Upper lobe of left lung (tissue), 4 donors: ENCODE data around the gene OR2A12.

ENCODE experiments used
- EP300 ChIP-seq, 4 donors: sonication (generic); formaldehyde crosslinking; IDR thresholded peaks; one replicate each; pipeline ENCODE4 v1.5.1; 2017; ENCODE audit warnings: antibody characterized with exemption in 4 of 4, control low read depth in 2 of 4
- POLR2AphosphoS5 ChIP-seq, 2 donors: sonication (generic); formaldehyde crosslinking; IDR thresholded peaks; one replicate each; pipeline ENCODE4 v1.5.1; 2017; ENCODE audit warnings: antibody characterized with exemption in 2 of 2
- TF ChIP-seq, protein P1 (sequence below), 6 experiments: fragments of 450-650 bp in 4 of 6; fragments of 200-600 bp in 2 of 6; sonication (generic) in 2 of 6; IDR thresholded peaks; one replicate each; pipeline ENCODE4 v1.5.1; 2016 to 2019; ENCODE audit warnings: antibody characterized with exemption in 6 of 6

DNA sequence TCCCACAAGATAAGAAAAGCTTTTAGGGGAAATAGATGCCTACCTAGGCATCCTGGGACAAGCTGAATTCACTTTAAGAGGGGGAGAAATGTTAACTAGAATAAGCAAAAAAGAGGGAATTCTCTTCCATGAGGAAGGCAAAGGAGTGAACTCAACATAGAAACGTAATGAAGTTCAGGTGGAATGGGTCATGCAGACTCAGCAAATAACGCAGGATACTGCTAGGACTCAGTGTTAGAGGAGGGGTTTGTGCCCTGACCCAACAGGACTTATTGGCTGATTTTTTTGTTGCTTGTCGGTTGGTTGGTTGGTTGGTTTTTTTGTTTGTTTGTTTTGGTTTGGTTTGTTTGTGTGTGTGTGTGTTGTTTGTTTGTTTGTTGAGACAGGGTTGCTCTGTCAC is 46.2 kb downstream of the OR2A12 start:
- TF ChIP-seq POLR2AphosphoS5 (IDR thresholded peaks at IDR 0.05) (no peak), EP300 (IDR thresholded peaks at IDR 0.05) (no peak)
- TF ChIP-seq, protein P1, sequence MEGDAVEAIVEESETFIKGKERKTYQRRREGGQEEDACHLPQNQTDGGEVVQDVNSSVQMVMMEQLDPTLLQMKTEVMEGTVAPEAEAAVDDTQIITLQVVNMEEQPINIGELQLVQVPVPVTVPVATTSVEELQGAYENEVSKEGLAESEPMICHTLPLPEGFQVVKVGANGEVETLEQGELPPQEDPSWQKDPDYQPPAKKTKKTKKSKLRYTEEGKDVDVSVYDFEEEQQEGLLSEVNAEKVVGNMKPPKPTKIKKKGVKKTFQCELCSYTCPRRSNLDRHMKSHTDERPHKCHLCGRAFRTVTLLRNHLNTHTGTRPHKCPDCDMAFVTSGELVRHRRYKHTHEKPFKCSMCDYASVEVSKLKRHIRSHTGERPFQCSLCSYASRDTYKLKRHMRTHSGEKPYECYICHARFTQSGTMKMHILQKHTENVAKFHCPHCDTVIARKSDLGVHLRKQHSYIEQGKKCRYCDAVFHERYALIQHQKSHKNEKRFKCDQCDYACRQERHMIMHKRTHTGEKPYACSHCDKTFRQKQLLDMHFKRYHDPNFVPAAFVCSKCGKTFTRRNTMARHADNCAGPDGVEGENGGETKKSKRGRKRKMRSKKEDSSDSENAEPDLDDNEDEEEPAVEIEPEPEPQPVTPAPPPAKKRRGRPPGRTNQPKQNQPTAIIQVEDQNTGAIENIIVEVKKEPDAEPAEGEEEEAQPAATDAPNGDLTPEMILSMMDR (IDR thresholded peaks at IDR 0.05) = no peak
